ENCODE measurements around the gene OPN5.
"Not testable (repeated sequence)": the region's sequence is repeated elsewhere in the genome, so short reads cannot be mapped to it uniquely, and the experiment has no call there.

The OPN5 gene, protein sequence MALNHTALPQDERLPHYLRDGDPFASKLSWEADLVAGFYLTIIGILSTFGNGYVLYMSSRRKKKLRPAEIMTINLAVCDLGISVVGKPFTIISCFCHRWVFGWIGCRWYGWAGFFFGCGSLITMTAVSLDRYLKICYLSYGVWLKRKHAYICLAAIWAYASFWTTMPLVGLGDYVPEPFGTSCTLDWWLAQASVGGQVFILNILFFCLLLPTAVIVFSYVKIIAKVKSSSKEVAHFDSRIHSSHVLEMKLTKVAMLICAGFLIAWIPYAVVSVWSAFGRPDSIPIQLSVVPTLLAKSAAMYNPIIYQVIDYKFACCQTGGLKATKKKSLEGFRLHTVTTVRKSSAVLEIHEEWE

DNA sequence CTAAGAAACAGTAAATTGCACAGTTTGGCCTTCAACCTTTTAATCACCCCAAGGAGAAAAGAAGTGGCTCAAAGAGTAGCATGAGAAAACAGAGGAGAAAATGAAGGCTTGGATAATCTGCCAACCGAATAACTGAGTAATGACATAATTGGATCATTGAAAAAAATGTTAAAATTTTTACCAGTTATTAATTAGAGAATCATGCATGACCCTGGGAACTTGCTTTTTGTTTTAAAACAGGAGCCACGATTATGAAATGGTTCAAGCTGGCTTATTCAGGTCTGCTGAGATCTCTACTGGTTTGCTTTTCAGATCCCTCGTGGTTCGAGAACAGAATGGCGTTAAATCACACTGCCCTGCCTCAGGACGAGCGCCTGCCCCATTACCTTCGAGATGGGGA lies at the start of gene OPN5:
OPN5 (plus strand) TSS at position 301 of the 400 bp plus-strand sequence; CDS start at position 336, 35 bp downstream.
- no peak for DNase-seq (ENCODE audit: low read depth in 2 of 2)

DNA sequence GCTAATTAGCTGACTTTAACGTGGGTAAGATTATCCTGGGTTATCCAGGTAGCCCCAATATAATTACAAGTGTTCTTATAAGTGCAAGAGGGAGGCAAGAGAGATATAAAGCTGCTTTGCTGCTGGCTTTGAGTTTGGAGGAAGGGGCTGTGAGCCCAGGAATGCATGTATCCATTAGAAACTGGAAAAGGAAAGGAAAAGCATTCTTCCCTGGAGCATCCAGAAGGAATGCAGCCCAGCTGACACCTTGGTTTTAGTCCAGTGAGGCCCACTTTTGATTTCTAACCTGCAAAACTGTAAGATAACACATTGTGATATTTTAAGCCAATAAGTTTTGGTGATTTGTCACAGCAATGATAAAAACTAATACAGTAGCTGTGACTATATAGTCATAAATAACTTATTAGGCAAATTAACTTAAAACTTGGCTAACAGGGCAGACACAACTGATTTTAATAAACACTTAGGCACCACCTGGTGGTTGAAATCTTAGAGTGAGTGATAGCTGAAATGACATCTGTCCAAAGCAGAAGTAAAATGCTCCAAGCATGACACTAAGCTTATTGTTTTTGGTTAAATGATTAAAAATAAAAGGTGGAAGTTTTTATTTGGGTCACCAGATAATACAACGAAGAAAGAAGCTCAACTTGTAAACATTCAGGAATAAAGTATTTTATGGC lies 47.8 kb upstream of the OPN5 start:
- no peak for DNase-seq (ENCODE audit: low read depth in 2 of 2)

DNA sequence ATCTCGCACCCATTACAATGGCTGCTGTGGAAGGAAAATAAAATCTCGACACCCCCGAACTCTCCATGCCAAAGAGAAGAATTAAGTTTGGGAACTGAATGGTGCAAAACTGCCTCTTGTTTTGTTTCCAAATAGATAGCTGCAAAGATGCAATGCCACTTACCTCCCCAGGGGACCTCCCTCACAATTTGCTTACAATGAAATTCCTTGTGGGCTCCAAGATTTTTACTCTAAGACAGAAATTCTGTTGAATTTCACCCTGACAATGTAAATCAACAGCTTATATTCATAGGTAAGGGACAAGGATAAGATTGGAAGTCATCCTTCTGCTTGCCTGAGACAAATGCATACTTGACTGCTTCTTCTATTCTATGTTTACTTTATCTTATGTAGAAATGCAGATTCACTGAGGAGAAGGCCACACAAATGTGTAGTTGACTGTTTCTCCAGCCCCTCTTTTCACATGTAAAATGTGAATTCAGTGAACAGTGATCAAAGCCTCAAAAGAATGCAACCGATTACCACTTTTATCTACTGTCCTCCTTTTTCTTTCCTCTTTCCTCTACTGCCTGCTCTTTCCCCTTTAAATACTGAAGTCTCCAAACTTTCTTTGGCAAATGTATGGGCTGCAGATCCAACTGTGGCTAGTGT lies 46.9 kb upstream of the OPN5 start:
- no peak for DNase-seq (ENCODE audit: low read depth in 2 of 2)

DNA sequence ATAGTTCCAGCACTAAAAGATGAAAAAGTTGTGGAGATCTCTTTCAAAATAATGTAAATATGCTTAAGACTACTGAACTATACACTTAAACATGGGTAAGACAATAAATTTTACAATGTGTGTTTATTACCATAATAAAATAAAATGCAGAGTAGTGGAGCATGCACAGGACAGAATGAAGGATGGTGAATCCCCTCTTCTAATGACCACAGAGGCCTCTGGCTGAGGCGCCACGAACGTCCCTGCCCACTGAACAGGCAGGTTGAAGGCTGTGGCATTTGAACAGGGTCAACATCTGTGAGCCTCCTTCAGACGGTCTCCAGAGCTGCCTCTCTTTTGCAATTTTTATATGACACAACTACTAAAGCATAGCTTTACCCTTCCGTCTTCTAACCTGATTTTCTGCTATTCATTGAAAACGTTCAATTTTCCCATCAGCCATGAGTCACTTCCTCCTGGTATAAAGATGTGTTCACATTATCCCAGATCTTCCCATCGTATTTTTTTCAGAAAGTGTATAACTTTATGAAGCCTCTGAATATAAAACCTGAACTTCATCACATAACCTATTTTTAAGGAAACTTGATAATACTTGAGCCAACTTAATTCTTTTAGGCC lies 45.6 kb upstream of the OPN5 start:
- DNase-seq (ENCODE audit: low read depth in 2 of 2) = no peak

DNA sequence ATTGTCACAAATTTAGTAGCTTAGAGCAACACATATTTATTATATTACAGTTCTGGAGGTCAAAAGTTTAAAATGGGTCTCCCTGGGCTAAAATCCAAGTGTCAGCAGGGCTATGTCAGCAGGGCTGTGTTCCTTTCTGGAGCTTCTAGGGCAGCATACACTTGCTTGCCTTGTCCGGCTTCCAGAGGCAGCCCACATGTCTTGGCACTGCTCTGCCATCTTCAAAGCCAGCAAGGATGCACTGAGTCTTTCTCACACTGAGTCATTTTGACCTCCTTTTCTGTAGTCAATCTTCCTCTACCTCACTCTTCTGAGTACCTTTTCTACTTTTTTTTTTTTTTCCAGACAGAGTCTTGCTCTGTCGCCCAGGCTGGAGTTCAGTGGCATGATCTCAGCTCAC lies 44.4 kb upstream of the OPN5 start:
- DNase-seq (ENCODE audit: low read depth in 2 of 2) = no peak

DNA sequence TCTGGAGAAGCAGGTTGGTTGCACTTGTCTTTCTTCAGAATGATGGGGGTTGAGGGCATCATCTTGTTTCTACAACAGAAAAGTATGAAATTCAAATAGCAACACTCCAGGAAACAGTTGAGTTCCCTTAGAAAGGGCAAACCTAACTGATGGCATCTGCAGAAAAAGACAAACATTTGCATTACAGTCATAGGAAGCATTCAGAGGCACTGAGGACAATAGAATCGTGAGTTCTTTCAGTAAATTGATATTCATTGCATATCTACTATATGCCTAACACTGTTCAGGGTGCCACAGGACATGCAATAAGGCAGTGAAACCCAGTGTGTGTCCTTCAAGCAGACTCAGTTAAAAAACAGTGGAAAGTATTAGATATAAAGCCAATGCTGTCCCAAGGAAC lies 41.1 kb upstream of the OPN5 start:
- no peak for DNase-seq (ENCODE audit: low read depth in 2 of 2)

DNA sequence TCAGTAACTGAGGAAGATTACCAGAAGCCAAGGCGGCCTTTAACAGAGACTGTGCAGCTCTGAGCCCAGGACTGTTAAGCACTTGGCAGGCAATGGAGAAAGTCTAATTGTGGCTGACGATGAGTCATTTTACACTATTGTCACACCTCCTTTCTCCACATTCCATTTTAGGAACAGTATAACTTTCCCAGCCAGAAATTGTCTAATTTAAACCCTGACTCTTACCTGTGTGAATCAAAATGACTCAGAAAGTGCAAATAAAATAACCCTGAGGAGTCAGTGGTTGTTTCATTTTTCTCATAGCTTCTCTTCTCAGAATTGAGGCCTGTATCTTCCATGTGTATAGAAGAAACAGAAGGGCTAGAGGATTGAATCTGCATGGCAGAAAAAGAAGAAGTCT lies 40.0 kb upstream of the OPN5 start:
- no peak for DNase-seq (ENCODE audit: low read depth in 2 of 2)

DNA sequence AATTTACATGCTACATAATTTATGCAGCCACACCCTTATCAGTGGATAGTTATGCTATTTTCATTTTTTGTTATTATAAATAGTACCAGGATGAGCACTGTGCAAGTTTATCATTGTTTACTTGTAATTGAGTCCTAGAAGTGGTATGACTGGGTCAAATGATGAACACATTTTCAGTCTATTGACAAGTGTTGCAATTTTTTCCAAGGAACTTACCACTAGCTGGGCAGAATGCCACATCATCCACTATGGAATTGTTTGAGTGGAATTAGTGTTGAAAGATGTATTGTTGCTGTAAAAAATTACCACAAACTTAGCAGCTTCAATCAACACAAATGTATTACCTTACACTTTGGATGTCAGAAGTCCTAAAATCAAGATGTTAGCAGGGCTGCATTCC lies 38.1 kb upstream of the OPN5 start:
- DNase-seq (ENCODE audit: low read depth in 2 of 2) = no peak

DNA sequence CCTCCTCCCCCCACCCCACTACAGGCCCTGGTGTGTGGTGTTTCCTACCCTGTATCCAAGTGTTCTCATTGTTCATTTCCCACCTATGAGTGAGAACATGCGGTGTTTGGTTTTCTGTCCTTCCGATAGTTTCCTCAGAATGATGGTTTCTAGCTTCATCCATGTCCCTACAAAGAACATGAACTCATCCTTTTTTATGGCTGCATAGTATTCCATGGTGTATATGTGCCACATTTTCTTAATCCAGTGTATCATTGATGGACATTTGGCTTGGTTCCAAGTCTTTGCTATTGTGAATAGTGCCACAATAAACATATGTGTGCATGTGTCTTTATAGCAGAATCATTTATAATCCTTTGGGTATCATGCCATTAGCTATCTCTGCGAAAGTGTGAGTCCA lies 36.6 kb upstream of the OPN5 start:
- not testable (repeated sequence) for DNase-seq (ENCODE audit: low read depth in 2 of 2)

DNA sequence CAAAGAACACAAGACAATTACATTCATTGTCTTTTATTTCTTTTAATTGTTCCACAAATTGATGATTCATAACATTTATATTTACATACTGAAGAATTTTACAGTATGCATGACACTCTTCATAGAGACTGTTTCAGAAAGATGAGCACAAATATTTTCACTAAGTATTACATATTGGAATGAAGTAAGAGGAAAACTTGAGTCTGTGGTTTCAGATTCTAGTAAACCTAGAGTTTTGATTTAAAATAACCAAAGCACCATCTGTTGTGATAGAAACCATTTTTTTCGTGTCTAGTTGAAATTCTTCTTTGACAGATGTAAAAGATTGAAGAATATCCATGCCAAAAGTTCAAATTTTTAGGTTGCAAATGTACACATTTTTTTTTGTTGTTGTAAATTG lies 32.1 kb upstream of the OPN5 start:
- no peak for DNase-seq (ENCODE audit: low read depth in 2 of 2)

DNA sequence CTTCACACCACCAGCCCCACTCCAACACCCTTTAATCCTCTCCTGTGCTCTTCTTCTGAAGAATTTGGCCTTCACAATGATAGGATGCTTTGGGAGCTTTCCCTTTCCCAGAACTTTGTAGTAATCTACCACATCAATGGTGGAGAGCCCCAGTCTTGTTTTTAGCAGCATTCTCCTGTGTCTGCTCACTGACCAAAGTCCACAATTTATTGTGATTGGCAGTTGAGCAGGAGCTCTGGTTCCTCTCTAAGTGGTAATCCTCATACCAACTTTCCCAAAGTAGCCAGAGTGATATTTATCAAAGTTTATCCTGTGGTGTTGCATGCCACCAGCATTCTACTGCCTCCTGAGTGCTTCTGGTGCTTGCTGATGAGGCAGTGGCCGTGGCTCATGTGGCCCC lies 29.0 kb upstream of the OPN5 start:
- DNase-seq (ENCODE audit: low read depth in 2 of 2) = no peak

DNA sequence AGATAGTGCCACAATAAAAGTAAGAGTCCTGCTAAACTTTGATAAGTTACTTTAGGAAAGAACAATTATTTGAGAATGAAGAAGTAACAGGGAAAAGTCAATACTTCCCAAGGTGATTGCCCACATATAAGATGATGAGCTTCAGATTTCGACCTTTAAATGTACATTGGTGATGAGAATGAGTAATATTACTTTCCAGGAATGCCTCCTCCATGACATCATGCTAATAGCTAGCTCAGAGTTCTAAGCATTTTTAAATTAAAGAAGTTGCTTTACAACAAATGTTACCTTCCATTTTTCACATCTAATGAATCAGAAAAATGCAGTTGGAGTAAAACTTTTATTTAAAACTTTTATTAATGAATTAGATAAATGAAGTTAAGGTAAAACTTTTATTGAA lies 22.5 kb upstream of the OPN5 start:
- no peak for DNase-seq (ENCODE audit: low read depth in 2 of 2)

DNA sequence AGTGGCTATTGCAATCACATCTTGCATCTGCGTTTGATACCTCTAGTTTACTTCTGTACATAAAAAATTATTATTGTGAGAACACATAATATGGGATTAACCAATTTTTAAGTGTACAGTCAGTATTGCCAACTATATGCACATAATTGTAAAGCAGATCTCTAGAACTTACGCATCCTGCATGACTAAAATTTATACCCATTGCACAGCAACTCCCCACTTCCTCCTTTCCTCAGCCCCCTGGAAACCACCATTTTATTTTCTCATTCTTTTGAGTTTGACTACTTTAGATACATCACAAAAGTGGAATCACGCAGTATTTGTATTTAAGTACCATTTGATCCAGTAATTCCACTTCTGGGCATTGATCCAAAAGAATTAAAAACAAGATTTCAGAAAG lies 19.3 kb upstream of the OPN5 start:
- DNase-seq (ENCODE audit: low read depth in 2 of 2) = no peak

DNA sequence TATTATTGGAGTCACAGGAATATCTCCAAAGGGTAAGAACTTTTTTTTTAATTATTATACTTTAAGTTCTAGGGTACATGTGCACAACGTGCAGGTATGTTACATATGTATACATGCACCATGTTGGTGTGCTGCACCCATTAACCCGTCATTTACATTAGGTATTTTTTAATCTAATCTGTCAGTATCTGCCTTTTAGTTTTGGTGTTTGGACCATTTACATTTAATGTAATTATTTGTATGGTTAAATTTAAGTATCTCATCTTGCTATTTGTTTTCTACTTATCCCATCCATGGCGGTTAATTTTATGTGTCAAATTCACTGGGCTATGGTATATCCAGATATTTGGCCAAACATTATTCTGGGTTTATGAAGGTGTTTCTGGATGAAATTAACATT lies 15.4 kb upstream of the OPN5 start:
- DNase-seq (ENCODE audit: low read depth in 2 of 2) = no peak

DNA sequence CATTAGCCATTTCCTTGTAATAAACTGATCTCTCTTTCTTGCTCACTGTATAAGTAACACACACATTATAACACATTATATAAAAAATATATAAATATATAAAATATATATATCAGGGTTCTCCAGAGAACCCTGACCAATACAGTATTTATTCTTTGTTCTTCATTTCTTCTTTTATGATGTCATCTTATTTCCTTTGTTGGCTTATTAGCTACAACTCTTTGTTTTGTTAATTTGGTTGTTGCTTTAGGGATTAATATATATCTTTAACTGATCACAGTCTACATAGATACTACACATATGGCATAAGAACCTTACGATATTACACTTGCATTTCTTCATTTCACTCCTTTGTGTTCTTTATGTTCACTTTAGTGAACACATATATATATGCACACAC lies 14.7 kb upstream of the OPN5 start:
- DNase-seq (ENCODE audit: low read depth in 2 of 2) = no peak

DNA sequence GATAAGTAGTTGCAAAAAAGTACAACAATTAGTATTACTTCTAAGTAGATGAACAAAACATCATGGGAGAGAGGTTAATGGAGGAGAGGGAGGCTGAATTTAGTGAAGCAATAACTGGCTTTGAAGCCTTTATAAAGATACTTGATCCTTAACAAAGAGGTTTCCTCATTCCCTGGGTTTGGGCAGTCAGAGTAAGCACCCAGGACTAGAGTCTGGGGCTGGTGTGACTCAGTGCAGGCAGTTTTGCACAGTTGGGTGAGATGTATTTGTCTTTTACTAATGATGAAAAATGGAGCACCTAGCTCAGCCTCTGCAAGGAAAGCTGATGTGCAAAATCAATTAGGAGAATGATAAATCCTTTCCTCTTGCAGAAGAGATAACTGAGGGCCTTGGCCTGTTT lies 11.8 kb upstream of the OPN5 start:
- DNase-seq (ENCODE audit: low read depth in 2 of 2) = no peak

DNA sequence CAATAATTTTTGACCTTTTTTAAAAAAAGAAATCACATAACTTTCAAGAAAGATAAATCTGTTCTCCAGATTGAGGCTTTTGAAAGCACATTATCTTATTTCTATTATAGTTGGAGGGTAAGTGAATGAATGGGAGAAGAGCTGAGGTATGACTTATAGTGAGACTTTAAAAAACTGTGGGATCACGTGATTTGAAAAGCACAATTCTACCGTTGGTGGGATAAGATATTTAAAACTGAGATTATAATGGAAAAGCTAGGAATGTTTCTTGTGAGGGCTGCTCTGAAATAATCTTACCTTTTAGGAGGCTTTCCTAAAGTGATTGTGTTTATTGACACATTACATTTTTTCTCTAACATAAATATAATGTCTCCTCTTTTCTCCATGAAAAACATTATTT lies 9.5 kb upstream of the OPN5 start:
- DNase-seq (ENCODE audit: low read depth in 2 of 2) = no peak

DNA sequence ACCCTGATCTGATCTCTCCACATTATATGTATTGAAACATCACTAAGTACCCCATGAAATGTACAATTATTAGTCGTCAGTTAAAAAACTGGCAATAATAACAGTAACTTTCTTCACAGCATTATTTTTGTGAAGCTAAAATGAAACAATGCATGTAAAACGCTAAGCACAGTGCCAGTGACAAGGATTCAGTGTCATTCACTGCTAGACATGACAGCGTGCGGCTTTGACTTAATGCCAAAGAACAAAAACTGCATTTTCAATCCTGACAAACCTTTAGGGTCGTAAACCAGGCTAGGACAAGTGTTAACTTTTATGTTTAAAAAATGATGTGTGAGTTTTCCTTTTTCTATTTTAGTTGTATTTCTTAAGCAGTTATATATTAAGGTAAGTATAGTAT lies 8.8 kb upstream of the OPN5 start:
- no peak for DNase-seq (ENCODE audit: low read depth in 2 of 2)

DNA sequence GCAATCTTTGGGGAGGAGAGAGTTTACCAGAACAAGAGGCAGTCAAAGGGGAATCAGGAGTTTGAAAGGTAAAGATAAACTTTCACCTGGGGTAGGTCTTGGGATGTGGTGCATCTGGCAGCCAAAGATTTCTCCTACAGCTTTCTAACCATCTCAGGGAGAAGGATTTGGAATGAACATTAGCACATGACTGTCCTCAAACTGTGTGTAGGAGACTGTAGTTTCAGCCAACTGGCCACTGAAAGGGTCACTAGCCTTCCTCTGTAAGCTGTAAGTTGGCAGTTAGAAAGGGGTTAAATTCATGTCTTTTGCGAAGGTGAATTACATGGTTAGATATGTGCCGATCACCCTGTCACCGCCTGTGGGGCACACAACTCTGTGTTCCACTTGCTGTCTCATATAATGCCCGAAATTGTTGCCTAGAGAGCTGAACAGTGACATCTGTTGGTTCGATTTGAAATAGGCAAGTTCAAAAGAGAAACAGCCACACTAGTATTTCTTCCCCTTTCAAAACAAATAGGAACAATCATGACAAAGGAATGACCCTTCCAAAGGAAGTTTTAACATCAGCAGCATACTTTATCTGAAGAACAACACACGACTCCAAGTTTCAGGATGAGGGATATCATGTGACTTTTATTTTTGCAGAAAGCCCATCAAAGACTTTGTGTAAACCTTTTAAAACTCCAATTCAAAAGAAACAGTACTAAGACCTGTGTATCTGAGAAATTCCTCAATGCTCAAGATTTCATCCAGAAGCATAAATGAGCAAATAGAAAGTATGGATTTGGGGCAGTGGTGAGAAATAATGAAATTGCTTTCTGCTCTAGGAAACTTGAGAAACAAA lies 1.1 kb upstream of the OPN5 start:
- DNase-seq (ENCODE audit: low read depth in 2 of 2) = peak in 1 of 2 donors; percentile 3

DNA sequence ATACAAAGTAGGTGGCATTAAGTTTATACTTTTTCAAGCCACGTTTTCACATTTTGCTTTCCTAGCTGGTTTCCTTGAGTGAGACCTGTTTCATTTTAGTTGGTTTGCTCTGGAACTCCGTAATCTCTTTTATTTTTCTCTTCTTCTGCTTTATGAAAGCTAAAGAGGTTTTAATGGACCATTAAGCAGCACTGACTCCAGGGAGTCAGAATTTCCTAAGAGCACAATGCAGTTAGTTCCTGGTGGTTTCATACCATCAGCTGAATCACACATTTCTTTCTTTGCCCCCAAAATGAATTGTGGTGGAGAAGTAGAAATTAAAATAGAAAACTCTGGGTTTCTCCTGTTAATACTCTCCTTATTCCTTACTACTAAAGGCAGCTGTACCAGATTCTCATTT lies 3.4 kb downstream of the OPN5 start:
- DNase-seq (ENCODE audit: low read depth in 2 of 2) = no peak

DNA sequence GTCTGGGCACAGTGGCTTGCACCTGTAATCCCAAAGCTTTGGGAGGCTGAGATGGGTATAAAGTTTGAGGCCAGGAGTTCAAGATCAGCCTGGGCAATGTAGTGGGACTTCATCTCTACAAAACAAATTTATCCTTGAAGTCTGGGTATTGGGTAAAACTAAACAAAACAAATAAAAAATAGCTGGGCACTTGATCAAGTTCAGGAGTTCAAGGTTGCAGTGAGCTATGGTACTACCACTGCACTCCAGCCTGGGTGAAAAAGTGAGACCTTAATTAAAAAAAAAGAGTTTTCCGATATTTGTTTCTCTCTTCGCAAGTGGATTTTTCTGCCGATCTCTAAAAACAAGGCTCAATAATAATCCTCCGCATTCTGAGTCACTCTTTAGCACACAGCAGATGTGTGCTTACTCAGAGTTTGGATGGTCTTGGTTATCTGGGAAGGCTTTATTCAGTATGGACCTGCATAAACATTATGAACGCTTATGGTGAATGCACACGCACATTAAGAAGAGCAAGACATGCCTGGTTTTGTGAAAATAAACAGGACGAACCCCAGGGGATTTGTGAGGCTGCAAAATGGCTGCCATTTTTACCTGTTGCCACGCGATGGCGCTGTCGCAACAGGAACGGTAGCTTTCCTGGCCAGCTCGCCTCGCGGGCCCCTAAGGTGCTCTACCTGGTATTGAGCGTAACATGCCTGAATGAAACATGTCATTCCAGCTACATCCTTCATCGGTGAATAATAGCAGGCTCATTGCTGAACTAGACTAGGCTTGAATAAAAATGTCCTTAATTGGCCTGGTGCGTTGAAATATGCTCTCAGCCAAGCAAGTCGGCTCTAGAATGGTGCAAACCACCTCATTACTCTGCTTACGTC lies 6.0 kb downstream of the OPN5 start:
- DNase-seq (ENCODE audit: low read depth in 2 of 2) = peak; percentile 38 to 53

Data from stimulated activated CD4-positive, alpha-beta T cell treated with anti-CD3 and anti-CD28 coated beads, Interleukin-4, amount 100 ng/mL, for 48 hours (primary cell).